Fibroblast of skin of right quadriceps (primary cell): ENCODE measurements around the gene CNOT11.

Experiments used
- DNase-seq: peaks from one replicate; pipeline ENCODE4 v3.0.0-alpha.2; 2013

Gene CNOT11

GRCh38 chr2:101282980-101283379, 30.3 kb downstream of the CNOT11 start:
- no peak for DNase-seq

DNA sequence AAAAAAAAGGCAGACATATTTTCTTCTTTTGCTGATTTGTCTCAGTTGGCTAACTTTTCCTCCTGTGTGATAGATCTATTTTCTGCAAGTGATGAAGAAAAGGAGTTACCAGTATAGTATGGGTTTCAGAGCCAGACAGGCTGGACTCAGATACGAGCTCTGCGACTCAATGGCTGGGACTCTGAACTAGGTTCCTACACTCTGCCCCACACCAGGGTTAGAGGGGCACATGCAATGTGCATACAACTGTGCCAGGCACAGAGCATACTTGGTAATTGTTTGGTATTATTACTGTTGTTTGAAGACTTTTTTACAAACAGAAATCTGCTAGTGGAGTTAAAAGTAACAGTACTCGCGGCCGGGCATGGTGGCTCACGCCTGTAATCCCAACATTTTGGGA, 34.0 kb downstream of the CNOT11 start:
- DNase-seq: no peak

- no peak for DNase-seq
These were observed 34.6 kb downstream of the CNOT11 start for GRCh38 chr2:101287303-101287702.

- DNase-seq: no peak
These were observed 38.0 kb downstream of the CNOT11 start for GRCh38 chr2:101290711-101291110.

- DNase-seq: no peak
These were observed 39.3 kb downstream of the CNOT11 start for GRCh38 chr2:101291973-101292372.

DNA sequence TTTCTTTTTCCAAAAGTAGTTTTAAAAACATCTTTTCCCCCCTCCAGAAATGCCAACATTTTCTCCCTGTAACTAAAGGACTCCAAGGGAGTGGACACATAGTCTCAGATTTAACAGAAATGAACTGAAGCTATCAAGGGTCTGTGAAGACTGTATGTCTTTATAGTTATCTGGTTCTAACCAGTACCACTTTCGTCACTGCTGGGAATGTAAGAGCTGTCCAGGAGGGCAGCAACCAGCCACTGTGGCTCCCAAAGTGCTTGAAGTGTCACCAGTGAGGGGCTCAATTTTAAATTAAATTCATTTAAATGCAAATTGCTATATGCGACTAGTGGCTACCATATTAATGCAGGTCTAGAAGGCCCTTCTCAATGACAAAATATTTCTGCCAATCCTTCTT, 40.9 kb downstream of the CNOT11 start:
- no peak for DNase-seq

GRCh38 chr2:101294861-101295260, 42.2 kb downstream of the CNOT11 start:
- no peak for DNase-seq

DNA sequence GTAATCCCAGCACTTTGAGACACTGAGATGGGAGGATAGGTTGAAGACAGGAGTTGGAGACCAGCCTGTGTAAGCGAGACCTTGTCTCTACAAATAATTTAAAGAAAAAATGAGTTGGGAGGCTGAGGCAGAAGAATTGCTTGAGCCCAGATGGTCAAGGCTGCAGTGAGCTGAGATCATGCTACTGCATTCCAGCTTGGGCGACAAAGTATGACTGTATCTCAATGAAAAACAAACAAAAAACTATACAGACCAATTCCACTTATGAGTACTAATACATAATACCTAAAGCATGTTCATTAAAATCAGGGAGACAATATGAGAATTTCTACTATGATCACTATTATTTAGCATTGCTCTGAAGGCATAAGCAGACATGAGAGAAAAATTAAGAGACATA, 43.2 kb downstream of the CNOT11 start:
- peak; percentile 55 for DNase-seq

- peak; percentile 68 for DNase-seq
These were observed 43.7 kb downstream of the CNOT11 start for GRCh38 chr2:101296371-101296770.

GRCh38 chr2:101297383-101297782, 44.7 kb downstream of the CNOT11 start:
- DNase-seq: no peak

GRCh38 chr2:101299604-101300003, 46.9 kb downstream of the CNOT11 start:
- no peak for DNase-seq

DNA sequence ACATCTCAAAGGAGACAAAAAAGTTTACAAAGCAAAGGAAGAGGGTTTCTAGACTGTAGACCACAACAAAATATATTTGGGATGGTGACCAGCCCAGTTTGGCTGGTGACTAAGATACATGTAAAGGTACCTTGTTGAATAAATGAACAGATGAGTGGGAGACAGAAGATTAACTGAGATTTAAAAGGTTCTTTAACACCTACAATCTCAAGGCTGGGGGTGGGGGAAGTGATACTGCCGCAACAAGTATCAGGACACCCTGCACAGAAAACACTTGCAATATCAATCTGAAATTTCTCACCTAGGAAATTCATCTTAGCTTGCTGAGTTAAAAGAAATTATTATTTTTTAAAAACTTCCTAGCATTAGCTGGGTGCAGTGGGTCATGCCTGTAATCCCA, 47.5 kb downstream of the CNOT11 start:
- no peak for DNase-seq

- no peak for DNase-seq
These were observed 48.1 kb downstream of the CNOT11 start for GRCh38 chr2:101300836-101301235.

GRCh38 chr2:101302016-101302415, 49.3 kb downstream of the CNOT11 start:
- no peak for DNase-seq

- DNase-seq: no peak
These were observed 51.0 kb downstream of the CNOT11 start for GRCh38 chr2:101303688-101304087.

- DNase-seq: no peak
These were observed 52.3 kb downstream of the CNOT11 start for GRCh38 chr2:101305035-101305434.

DNA sequence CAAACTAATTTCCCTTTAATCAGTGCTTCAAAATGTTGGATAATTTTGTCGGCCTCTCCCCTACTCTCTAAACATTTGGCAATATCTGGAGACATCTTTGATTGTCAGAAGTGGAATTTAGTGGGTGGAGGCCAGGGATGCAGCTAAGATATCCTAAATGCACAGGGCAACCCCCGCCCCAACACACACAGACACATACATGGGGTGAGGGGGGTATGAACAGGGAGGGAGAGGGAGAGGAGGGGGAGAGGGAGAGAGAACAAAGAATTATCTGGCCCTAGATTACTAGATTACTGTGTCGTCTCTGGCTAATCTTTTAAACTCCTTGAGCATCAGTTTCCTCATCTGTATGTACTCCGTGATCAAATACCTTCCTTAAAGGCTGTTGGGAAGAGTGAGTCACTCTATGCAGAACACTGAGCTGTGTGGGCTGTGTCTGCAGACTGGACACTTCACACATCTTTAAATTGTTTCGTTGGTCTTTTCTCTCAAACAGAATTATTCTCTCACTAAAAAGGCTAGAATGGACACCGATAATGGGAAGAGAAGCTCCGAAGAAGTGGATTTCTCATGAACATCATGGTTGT, 52.9 kb downstream of the CNOT11 start:
- DNase-seq: peak; percentile 55

DNA sequence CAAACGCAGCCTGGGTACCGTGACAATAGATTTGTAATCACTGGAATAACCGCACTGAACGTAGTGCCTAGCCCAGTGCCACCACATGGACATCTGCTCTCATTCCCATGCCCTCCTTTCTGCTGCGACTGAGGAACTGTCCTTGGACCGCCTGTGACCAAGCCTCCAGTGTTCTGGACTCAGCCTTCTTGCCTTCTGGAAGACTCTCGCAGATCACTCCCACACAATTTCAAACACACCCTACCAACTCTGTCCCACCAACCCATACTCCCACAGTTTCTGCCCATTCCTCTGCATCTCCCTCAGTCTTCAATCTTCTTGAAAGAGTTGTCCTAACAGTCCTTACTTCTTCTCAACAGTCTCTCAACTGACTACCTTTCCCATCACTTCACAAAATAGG, 53.7 kb downstream of the CNOT11 start:
- no peak for DNase-seq

GRCh38 chr2:101307503-101307902, 54.8 kb downstream of the CNOT11 start:
- no peak for DNase-seq

DNA sequence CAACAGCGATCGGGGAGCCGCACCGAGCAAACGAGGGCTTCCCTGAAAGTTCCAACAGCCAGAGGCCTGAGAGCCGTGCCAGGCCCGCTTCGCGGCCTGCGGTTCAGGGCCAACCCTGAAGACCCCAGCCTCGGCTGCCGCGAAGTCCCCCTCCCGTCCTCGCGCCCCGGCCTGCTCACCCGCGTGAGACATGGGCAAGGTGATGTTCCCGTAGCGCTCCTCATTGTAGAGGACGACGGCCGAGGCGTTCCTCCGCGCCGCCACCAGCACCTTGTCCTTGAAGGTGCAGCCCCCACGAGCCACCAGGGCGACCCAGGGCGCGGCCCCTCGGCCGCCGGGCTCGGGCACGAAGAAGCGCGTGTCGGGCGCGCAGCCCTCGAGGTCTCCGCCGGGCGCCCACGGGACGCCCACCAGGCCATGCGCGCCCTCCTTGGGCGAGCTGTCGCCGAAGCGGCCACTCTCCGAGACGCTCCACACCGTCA, 55.3 kb downstream of the CNOT11 start:
- DNase-seq: no peak

- peak; percentile 86 for DNase-seq
These were observed 55.9 kb downstream of the CNOT11 start, which contains the start of gene RNF149 for GRCh38 chr2:101308432-101309210. Gene RNF149, minus strand, starts transcription at chr2:101308701. Its CDS starts 113 bp downstream, at chr2:101308588.

DNA sequence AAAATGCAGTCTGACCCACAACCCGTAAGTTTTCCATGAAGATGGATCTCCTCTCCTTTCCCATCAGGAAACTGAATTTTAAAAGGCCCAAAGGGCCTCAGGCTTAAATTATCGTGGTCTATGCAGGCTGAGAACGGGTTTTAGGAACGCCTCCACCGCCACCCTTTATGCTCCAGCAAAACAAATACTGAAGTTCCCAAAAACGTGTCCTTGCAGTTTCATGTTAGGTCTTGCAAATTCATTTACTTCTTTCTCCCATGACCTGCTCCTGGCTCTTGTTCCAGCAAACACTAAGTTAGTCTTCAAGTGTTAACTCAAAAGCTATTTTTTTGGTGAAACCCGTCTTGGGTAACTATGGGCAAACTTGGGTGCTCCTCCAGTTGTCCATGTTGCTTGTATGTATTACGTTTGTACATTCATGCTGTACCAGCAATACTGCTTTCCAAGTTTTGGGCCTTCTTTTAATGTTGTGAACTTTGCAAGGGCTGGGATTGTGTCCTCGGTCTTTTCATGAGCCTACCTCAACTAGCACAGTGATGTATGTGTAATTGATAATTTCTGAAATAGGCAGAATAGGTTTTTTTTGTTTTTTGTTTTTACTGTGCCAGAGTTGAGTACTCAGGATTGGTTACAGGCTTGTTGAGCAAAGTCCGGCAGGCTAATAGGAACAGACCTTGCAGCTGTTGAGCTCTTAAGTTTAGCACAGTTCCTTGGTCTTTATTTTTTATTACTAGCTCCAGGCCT, 57.6 kb downstream of the CNOT11 start:
- no peak for DNase-seq

GRCh38 chr2:101310834-101311695, 58.4 kb downstream of the CNOT11 start:
- DNase-seq: no peak
